HCT116 (cell line): Measurements from ENCODE around the gene INPP5D. TPM values are rescaled to one million over a fixed set of nuclear protein-coding genes. Genes with fewer than 3 reads are reported as not detected.

ENCODE experiments used
- ATAC-seq: fragments of 200-7000 bp; cut with Tn5 transposase; 2 replicates; pipeline ENCODE4 v1.9.1; 2020; ENCODE audit warnings: mild to moderate bottlenecking, moderate library complexity
- BruUV-seq: library from RNA; stranded (reverse); fragments of 400-500 nt; replicated peaks from 2 replicates; lab custom pipeline; 2021; lab: Mats Ljungman, UMichigan
- CTCF ChIA-PET: fragments of 300-600 bp; sonication (Branson Sonifier 250); formaldehyde crosslinking; loops from one replicate; lab custom pipeline; 2021; ENCODE audit warnings: antibody characterized with exemption; lab: Charles Lee
- POLR2A ChIA-PET: fragments of 300-600, 350-600 bp; sonication (Branson Sonifier 250); formaldehyde crosslinking; loops from one replicate; lab custom pipeline; 2021; ENCODE audit warnings: antibody characterized with exemption; lab: Charles Lee
- RAD21 ChIA-PET, 2 experiments: fragments of 300-600 bp; sonication (Branson Sonifier 250); formaldehyde crosslinking; loops; one replicate each; lab custom pipeline; 2023; ENCODE audit warnings: low total read pairs in 2 of 2; ENCODE audit not compliant: uncharacterized antibody in 2 of 2, unreplicated experiment in 2 of 2, low non-redundant PET in 1 of 2; lab: Charles Lee
- DNase-seq: peaks from one replicate; pipeline ENCODE4 v3.0.0-alpha.2; 2010; ENCODE audit warnings: low read depth, low spot score
- H2AFZ ChIP-seq: fragments of 200-600 bp; shearing (Covaris generic), sonication (generic); 2 replicates; pipeline ENCODE4 v1.6.1; 2017; ENCODE audit warnings: low read depth, mixed run types, mixed read lengths, antibody characterized with exemption, low read length; ENCODE audit not compliant: poor library complexity, severe bottlenecking
- H3K27ac ChIP-seq: 2 replicates; pipeline ENCODE4 v1.5.1; 2012; ENCODE audit warnings: low read depth, low read length
- H3K27me3 ChIP-seq: fragments of 200-600 bp; sonication (generic); 2 replicates; pipeline ENCODE4 v1.6.1; 2016; ENCODE audit warnings: mixed run types, low read length, mixed read lengths; ENCODE audit not compliant: insufficient read depth
- H3K36me3 ChIP-seq, 2 experiments: fragments of 200-500 bp in 1 of 2; fragments of 200-600 bp in 1 of 2; sonication (Bioruptor generic) in 1 of 2; sonication (generic) in 1 of 2; 2 replicates each; pipeline versions ENCODE4 v1.5.1 to v1.6.1; 2014 to 2016; ENCODE audit warnings: low read length in 2 of 2, inconsistent platforms in 1 of 2, mixed read lengths in 1 of 2, mixed run types in 1 of 2; ENCODE audit not compliant: insufficient read depth in 2 of 2, control insufficient read depth in 1 of 2
- H3K4me1 ChIP-seq, 2 experiments: fragments of 200-600 bp in 1 of 2; sonication (generic) in 1 of 2; 2 replicates each; pipeline versions ENCODE4 v1.5.1 to v1.6.1; 2012 to 2017; ENCODE audit warnings: low read length in 2 of 2, inconsistent platforms in 1 of 2, mild to moderate bottlenecking in 1 of 2, mixed read lengths in 1 of 2, mixed run types in 1 of 2, moderate library complexity in 1 of 2; ENCODE audit not compliant: insufficient read depth in 2 of 2, control insufficient read depth in 1 of 2
- H3K4me2 ChIP-seq: fragments of 200-600 bp; sonication (generic); 2 replicates; pipeline ENCODE4 v1.6.1; 2017; ENCODE audit warnings: mixed run types, low read length, mixed read lengths
- H3K4me3 ChIP-seq, 2 experiments: fragments of 200-600 bp in 1 of 2; sonication (generic) in 1 of 2; replicated peaks in 1 of 2; 2 replicates each; pipeline ENCODE4 v1.5.1; 2011 to 2016; ENCODE audit warnings: low read length in 2 of 2, control low read depth in 1 of 2, low read depth in 1 of 2, mild to moderate bottlenecking in 1 of 2, mixed read lengths in 1 of 2, mixed run types in 1 of 2
- H3K79me2 ChIP-seq: fragments of 200-600 bp; sonication (generic); 2 replicates; pipeline ENCODE4 v1.6.1; 2017; ENCODE audit warnings: mild to moderate bottlenecking, mixed run types, low read length, moderate library complexity, mixed read lengths; ENCODE audit not compliant: insufficient read depth
- H3K9ac ChIP-seq: fragments of 200-600 bp; sonication (generic); 2 replicates; pipeline ENCODE4 v1.6.1; 2016; ENCODE audit warnings: low read length, mixed read lengths
- H3K9me2 ChIP-seq: fragments of 200-600 bp; sonication (generic), shearing (Covaris generic); 2 replicates; pipeline ENCODE4 v1.6.1; 2017; ENCODE audit warnings: mixed run types, mild to moderate bottlenecking, moderate library complexity; ENCODE audit not compliant: insufficient read depth
- H3K9me3 ChIP-seq, 2 experiments: fragments of 200-500 bp in 1 of 2; fragments of 200-600 bp in 1 of 2; sonication (Bioruptor generic) in 1 of 2; sonication (generic) in 1 of 2; 2 replicates each; pipeline ENCODE4 v1.6.1; 2014 to 2017; ENCODE audit warnings: low read length in 2 of 2, mixed read lengths in 2 of 2, inconsistent platforms in 1 of 2, low read depth in 1 of 2, mild to moderate bottlenecking in 1 of 2, mixed run types in 1 of 2, moderate library complexity in 1 of 2; ENCODE audit not compliant: control insufficient read depth in 1 of 2, insufficient read depth in 1 of 2
- H4K20me1 ChIP-seq: fragments of 200-600 bp; sonication (generic), shearing (Covaris generic); 2 replicates; pipeline ENCODE4 v1.6.1; 2017; ENCODE audit warnings: mixed run types, mild to moderate bottlenecking, moderate library complexity; ENCODE audit not compliant: insufficient read depth
- CBX3 ChIP-seq: IDR thresholded peaks from 2 replicates; pipeline ENCODE4 v1.6.1; 2012; ENCODE audit warnings: low read depth
- ELF1 ChIP-seq: IDR thresholded peaks from 2 replicates; pipeline ENCODE4 v1.6.1; 2012; ENCODE audit warnings: low read depth, borderline replicate concordance
- EZH2 ChIP-seq: fragments of 200-600 bp; sonication (generic); IDR thresholded peaks from 2 replicates; pipeline ENCODE4 v1.6.1; 2017; ENCODE audit warnings: antibody characterized with exemption, mixed run types
- JUND ChIP-seq: IDR thresholded peaks from 2 replicates; pipeline ENCODE4 v1.6.1; 2012
- MAX ChIP-seq: IDR thresholded peaks from 2 replicates; pipeline ENCODE4 v1.6.1; 2012
- RAD21 ChIP-seq: IDR thresholded peaks from 2 replicates; pipeline ENCODE4 v1.6.1; 2012; ENCODE audit warnings: low read depth, mild to moderate bottlenecking
- YY1 ChIP-seq: IDR thresholded peaks from 2 replicates; pipeline ENCODE4 v1.6.1; 2011; ENCODE audit warnings: low read length, low read depth, moderate library complexity, mild to moderate bottlenecking; ENCODE audit not compliant: insufficient replicate concordance; ENCODE audit errors: extremely low read depth
- intact Hi-C: fragments of 100-400 bp; cut with micrococcal nuclease; formaldehyde crosslinking; loops from 2 replicates; pipeline ENCODE4 v1.10.0; 2022
- total RNA-seq: library from RNA; stranded (reverse); gene quantifications from one replicate; pipeline ENCODE4 v1.2.1, GENCODE V29; 2021; ENCODE audit not compliant: unreplicated experiment
- TF ChIP-seq, protein P1 (sequence below): IDR thresholded peaks from 2 replicates; pipeline ENCODE4 v1.6.1; 2012; ENCODE audit warnings: low read depth

Gene INPP5D
- total RNA-seq, 1 experiment from 2014 or later, result 1.8 TPM

DNA sequence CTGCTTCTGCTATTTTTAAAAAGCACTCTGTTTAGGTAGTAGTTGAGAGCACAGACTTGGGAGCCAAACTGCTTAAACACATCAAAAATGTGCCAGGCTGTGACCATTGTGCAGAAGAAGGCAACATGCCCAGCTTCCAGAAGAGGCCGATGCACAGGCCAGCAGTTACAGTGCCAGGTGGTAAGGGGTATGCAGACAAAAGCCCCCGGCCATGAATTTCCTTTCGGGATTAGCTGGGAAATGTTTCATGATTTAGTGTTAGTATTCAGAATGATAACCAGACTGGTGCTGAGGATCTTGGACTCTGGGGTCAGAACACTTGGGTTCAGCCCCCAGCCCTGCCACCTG is 151.4 kb downstream of the INPP5D start:
- BruUV-seq, result no TSS peak
- no peak for TF ChIP-seq MAX
- no peak for TF ChIP-seq RAD21
- no peak for TF ChIP-seq ELF1
- no peak for TF ChIP-seq EZH2
- no peak for TF ChIP-seq YY1
- no peak for TF ChIP-seq JUND
- TF ChIP-seq, protein P1, sequence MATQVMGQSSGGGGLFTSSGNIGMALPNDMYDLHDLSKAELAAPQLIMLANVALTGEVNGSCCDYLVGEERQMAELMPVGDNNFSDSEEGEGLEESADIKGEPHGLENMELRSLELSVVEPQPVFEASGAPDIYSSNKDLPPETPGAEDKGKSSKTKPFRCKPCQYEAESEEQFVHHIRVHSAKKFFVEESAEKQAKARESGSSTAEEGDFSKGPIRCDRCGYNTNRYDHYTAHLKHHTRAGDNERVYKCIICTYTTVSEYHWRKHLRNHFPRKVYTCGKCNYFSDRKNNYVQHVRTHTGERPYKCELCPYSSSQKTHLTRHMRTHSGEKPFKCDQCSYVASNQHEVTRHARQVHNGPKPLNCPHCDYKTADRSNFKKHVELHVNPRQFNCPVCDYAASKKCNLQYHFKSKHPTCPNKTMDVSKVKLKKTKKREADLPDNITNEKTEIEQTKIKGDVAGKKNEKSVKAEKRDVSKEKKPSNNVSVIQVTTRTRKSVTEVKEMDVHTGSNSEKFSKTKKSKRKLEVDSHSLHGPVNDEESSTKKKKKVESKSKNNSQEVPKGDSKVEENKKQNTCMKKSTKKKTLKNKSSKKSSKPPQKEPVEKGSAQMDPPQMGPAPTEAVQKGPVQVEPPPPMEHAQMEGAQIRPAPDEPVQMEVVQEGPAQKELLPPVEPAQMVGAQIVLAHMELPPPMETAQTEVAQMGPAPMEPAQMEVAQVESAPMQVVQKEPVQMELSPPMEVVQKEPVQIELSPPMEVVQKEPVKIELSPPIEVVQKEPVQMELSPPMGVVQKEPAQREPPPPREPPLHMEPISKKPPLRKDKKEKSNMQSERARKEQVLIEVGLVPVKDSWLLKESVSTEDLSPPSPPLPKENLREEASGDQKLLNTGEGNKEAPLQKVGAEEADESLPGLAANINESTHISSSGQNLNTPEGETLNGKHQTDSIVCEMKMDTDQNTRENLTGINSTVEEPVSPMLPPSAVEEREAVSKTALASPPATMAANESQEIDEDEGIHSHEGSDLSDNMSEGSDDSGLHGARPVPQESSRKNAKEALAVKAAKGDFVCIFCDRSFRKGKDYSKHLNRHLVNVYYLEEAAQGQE, result no peak
- TF ChIP-seq CBX3, result no peak; the same call in 1 of the 2 replicates
- DNase-seq (no peak), ATAC-seq (peak; percentile 15)
- ChIA-PET POLR2A (no interaction called here), CTCF (no interaction called here), RAD21 (no interaction called here)
- no peaks in the 10 kb centered on the region for H3K36me3 ChIP-seq
- H3K4me2 ChIP-seq, result peak overlapping the region; percentile 58
- intact Hi-C loops, result no loop called here
- 0 out of 4 replicates have a peak overlapping the region, but pooled peaks of 1 of the 2 experiments have one; percentile 2 for H3K4me3 ChIP-seq
- H3K4me1 ChIP-seq, result peaks cover 34 to 53% of the 10 kb centered on the region in 2 experiments
- H3K27ac ChIP-seq, result no peak overlapping the region
- no peaks in the 10 kb centered on the region for H3K79me2 ChIP-seq
- H3K9ac ChIP-seq, result no peak overlapping the region; the same call in 1 of the 2 replicates
- no peaks in the 10 kb centered on the region for H3K9me3 ChIP-seq
- no peaks in the 10 kb centered on the region for H3K27me3 ChIP-seq
- H3K9me2 ChIP-seq, result no peaks in the 10 kb centered on the region
- H4K20me1 ChIP-seq, result no peaks in the 10 kb centered on the region
- H2AFZ ChIP-seq, result peak overlapping the region; percentile 10
